HEK293T (cell line): ENCODE results near the gene RPAP3.
A peak's percentile ranks its signal among the peaks of the same experiment; 100 is the strongest.

ENCODE experiments used
- CTCF ChIA-PET: fragments of 350-600 bp; formaldehyde crosslinking; extraction: SDS; loops from one replicate; lab custom pipeline; 2021; ENCODE audit warnings: antibody characterized with exemption, inconsistent platforms; lab: Yijun Ruan, JAX
- POLR2A ChIA-PET: fragments of 350-600 bp; formaldehyde crosslinking; extraction: SDS; loops from one replicate; lab custom pipeline; 2020; ENCODE audit warnings: antibody characterized with exemption, inconsistent platforms; lab: Yijun Ruan, JAX
- DNase-seq: peaks from one replicate; pipeline ENCODE4 v3.0.0; 2012; ENCODE audit warnings: mixed read lengths; ENCODE audit errors: extremely low spot score
- ARNT ChIP-seq: fragments of 450-650 bp; IDR thresholded peaks from 2 replicates; pipeline ENCODE4 v1.6.1; 2017; ENCODE audit warnings: mild to moderate bottlenecking
- BHLHE40 ChIP-seq: fragments of 450-650 bp; IDR thresholded peaks from 2 replicates; pipeline ENCODE4 v1.6.1; 2016; ENCODE audit warnings: mild to moderate bottlenecking, moderate library complexity, borderline replicate concordance
- CTBP1 ChIP-seq: fragments of 450-650 bp; IDR thresholded peaks from 2 replicates; pipeline ENCODE4 v1.6.1; 2016; ENCODE audit warnings: borderline replicate concordance
- ELF4 ChIP-seq: fragments of 450-650 bp; IDR thresholded peaks from 2 replicates; pipeline ENCODE4 v1.6.1; 2017; ENCODE audit warnings: antibody characterized with exemption
- FOXA1 ChIP-seq: fragments of 450-650 bp; IDR thresholded peaks from 2 replicates; pipeline ENCODE4 v1.6.1; 2016; ENCODE audit warnings: mild to moderate bottlenecking
- FOXK2 ChIP-seq: fragments of 450-650 bp; IDR thresholded peaks from 2 replicates; pipeline ENCODE4 v1.6.1; 2016; ENCODE audit warnings: mild to moderate bottlenecking
- FOXM1 ChIP-seq: fragments of 450-650 bp; IDR thresholded peaks from 2 replicates; pipeline ENCODE4 v1.6.1; 2017; ENCODE audit warnings: mild to moderate bottlenecking, borderline replicate concordance
- HDGF ChIP-seq: fragments of 450-650 bp; IDR thresholded peaks from 2 replicates; pipeline ENCODE4 v1.6.1; 2017; ENCODE audit warnings: antibody characterized with exemption, borderline replicate concordance
- L3MBTL2 ChIP-seq: fragments of 450-650 bp; conservative IDR thresholded peaks from 2 replicates; pipeline ENCODE4 v1.6.1; 2016; ENCODE audit warnings: mild to moderate bottlenecking
- LEF1 ChIP-seq: fragments of 450-650 bp; IDR thresholded peaks from 2 replicates; pipeline ENCODE4 v1.6.1; 2017; ENCODE audit warnings: mild to moderate bottlenecking, borderline replicate concordance
- NFRKB ChIP-seq: fragments of 450-650 bp; IDR thresholded peaks from 2 replicates; pipeline ENCODE4 v1.6.1; 2016; ENCODE audit warnings: mild to moderate bottlenecking, moderate library complexity
- PKNOX1 ChIP-seq: fragments of 450-650 bp; IDR thresholded peaks from 2 replicates; pipeline ENCODE4 v1.6.1; 2016
- SP1 ChIP-seq: fragments of 450-650 bp; IDR thresholded peaks from 2 replicates; pipeline ENCODE4 v1.6.1; 2017
- SUZ12 ChIP-seq: fragments of 450-650 bp; IDR thresholded peaks from 2 replicates; pipeline ENCODE4 v1.6.1; 2016; ENCODE audit warnings: mild to moderate bottlenecking
- TARDBP ChIP-seq: fragments of 450-650 bp; IDR thresholded peaks from 2 replicates; pipeline ENCODE4 v1.6.1; 2016
- ZNF384 ChIP-seq: fragments of 450-650 bp; IDR thresholded peaks from 2 replicates; pipeline ENCODE4 v1.6.1; 2016

RPAP3 gene

DNA sequence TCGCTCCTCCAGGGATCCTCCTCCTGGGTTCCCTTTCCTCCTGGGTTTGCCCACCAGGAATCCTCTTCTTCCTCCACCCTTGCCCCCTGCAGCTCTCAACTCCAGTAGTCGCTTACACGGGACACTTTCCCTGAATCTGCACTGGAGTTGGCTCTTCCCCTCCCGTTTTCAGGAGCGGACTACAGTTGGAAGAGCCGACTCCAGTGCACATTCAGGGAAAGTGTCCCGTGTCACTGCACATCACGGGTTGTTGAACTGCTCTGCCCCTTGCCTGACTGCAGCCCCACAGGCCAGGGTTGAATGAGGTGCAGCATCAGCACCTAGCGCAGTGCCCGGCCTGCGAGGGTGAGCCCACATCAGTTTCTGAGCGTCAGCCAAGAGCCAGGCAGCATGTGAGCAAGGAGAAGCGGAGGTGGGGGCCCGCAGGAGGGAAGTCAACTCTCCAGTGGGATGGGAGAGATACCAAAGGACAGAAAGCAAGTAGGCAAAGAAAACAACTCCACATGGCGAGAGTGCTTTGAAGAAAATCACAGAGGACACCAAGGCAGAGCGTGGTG is 39.7 kb upstream of the RPAP3 start:
- no peak for DNase-seq
- CTCF ChIA-PET, result interaction anchor here (6.3 kb wide), 1 partner anchor 23 kb away, joined by 85 read pairs; no protein-coding TSS in a partner anchor
- no peak for TF ChIP-seq HDGF
- no peak for TF ChIP-seq SUZ12
- no peak for TF ChIP-seq FOXM1
- TF ChIP-seq FOXK2, result no peak
- no peak for TF ChIP-seq L3MBTL2
- TF ChIP-seq ARNT, result no peak
- POLR2A ChIA-PET, result interaction anchor here (0.8 kb wide), 1 partner anchor 24 kb away, joined by 3 read pairs; no protein-coding TSS in a partner anchor

- CTCF ChIA-PET, result interaction anchor here (1.0 to 6.3 kb wide), 9 partner anchors 9 to 93 kb away, joined by 3 to 85 read pairs (median 6); partner anchors contain the start of gene SLC48A1
- no peak for DNase-seq
- no peak for TF ChIP-seq PKNOX1
- TF ChIP-seq SP1, result no peak
- no peak for TF ChIP-seq NFRKB
- TF ChIP-seq FOXM1, result no peak
- no peak for TF ChIP-seq ARNT
- no peak for TF ChIP-seq FOXK2
- TF ChIP-seq ELF4, result no peak
- no peak for TF ChIP-seq LEF1
- no peak for TF ChIP-seq CTBP1
- TF ChIP-seq BHLHE40, result no peak
- POLR2A ChIA-PET, result interaction anchor here (0.8 to 1.1 kb wide), 3 partner anchors 23 to 94 kb away, joined by 3 to 4 read pairs (median 3); no protein-coding TSS in a partner anchor
These were observed 39.1 kb upstream of the RPAP3 start for GRCh38 chr12:47744778-47745436.

GRCh38 chr12:47744005-47744651 is 38.3 kb upstream of the RPAP3 start:
- peak; percentile 42 for DNase-seq
- no peak for TF ChIP-seq FOXK2
- TF ChIP-seq FOXA1, result no peak
- no peak; the same call in 1 of the 2 replicates for TF ChIP-seq CTBP1
- no peak for TF ChIP-seq SUZ12
- no peak for TF ChIP-seq TARDBP
- TF ChIP-seq L3MBTL2, result no peak
- TF ChIP-seq ARNT, result no peak
- TF ChIP-seq ZNF384, result no peak
- no peak for TF ChIP-seq FOXM1
- no peak for TF ChIP-seq PKNOX1
- CTCF ChIA-PET, result interaction anchor here (1.0 to 6.3 kb wide), 10 partner anchors 10 to 94 kb away, joined by 3 to 85 read pairs (median 6); partner anchors contain the start of gene SLC48A1
- POLR2A ChIA-PET, result interaction anchor here (0.8 to 1.6 kb wide), 6 partner anchors 11 to 94 kb away, joined by 3 to 6 read pairs (median 4); no protein-coding TSS in a partner anchor

DNA sequence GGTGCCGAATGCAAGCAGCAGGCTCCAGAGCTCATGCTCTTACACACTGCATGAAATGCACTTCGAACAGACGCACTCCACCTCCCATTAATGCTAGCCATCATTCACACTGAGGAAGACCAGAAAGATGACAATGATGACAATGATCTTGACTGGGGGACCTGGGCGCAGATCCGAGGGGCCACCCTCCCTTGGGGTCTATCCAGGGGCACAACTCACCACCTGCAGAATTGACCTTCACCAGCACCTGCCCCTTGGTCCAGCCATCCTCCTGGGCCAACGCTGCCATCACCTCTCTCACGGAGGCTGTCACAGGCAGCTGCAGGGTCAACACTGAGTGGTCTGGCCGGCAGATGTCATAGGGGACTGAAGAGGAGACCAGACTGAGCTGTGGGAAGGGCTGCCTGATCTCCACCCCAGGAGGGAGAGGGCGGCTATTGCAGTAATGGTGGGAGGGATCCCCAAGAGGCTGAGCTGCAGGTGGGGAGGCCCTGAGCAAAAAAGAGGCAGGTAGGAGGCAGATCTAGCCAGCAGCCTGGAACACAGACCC is 37.6 kb upstream of the RPAP3 start:
- ChIA-PET POLR2A (interaction anchor here (0.8 to 1.6 kb wide), 4 partner anchors 12 to 89 kb away, joined by 3 to 6 read pairs (median 4); no protein-coding TSS in a partner anchor), CTCF (interaction anchor here (0.9 to 6.3 kb wide), 15 partner anchors 9 to 98 kb away, joined by 3 to 85 read pairs (median 8); partner anchors contain the start of genes ENDOU, RAPGEF3 and SLC48A1)
- no peak for DNase-seq
- TF ChIP-seq LEF1, result no peak
- no peak for TF ChIP-seq FOXA1
- TF ChIP-seq SUZ12, result no peak
- no peak for TF ChIP-seq ELF4
- no peak for TF ChIP-seq SP1
- no peak for TF ChIP-seq FOXK2
- no peak for TF ChIP-seq L3MBTL2
- no peak for TF ChIP-seq HDGF
- no peak for TF ChIP-seq FOXM1
- no peak for TF ChIP-seq BHLHE40
- no peak for TF ChIP-seq CTBP1
- no peak for TF ChIP-seq ZNF384
- TF ChIP-seq ARNT, result no peak
- TF ChIP-seq PKNOX1, result no peak
- TF ChIP-seq NFRKB, result no peak
- TF ChIP-seq TARDBP, result no peak

DNA sequence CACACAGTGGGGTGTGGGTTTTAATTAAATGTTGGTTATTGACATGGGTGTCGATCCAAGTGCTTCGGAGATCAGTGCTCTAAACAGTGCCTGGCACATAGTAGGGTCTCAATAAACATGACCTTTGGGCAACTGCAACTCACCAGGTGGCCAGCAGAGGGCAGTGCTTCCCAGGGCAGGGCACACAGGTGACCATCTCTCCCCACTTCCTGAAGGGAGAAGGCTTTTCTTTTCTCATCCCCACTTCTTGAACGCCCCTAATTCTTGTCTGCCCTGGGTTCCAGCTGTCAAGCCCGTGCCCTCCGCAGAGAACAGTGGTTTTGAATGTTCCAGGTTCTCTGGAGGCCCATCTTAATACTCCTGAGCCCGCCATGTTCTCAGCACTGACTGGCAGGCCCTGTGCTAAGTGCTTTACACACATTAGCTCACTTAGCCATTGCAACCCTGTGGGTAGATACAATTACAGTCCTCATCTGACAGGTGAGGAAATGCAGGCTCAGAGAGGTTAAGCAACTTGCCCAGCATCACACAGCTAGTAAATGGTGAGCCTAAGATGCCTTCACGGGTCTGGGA is 36.5 kb upstream of the RPAP3 start:
- no peak for TF ChIP-seq LEF1
- no peak for TF ChIP-seq L3MBTL2
- TF ChIP-seq SUZ12, result no peak
- TF ChIP-seq ELF4, result no peak
- no peak; the same call in 1 of the 2 replicates for TF ChIP-seq FOXM1
- no peak for TF ChIP-seq NFRKB
- TF ChIP-seq FOXK2, result no peak
- TF ChIP-seq HDGF, result no peak
- no peak for TF ChIP-seq TARDBP
- no peak for TF ChIP-seq FOXA1
- no peak for TF ChIP-seq CTBP1
- no peak for TF ChIP-seq PKNOX1
- no peak for TF ChIP-seq ZNF384
- CTCF ChIA-PET, result interaction anchor here (0.7 to 6.3 kb wide), 15 partner anchors 9 to 104 kb away, joined by 3 to 85 read pairs (median 8); partner anchors contain the start of genes ENDOU, RAPGEF3 and RPAP3
- POLR2A ChIA-PET, result interaction anchor here (1.3 to 1.6 kb wide), 2 partner anchors 13 to 28 kb away, joined by 3 to 5 read pairs; no protein-coding TSS in a partner anchor
- peak; percentile 66 for DNase-seq
